ENCODE data around the gene KIF26B.

Gene KIF26B

GRCh38 chr1:245246433-245246832, 91.6 kb downstream of the KIF26B start:
- Mint-ChIP-seq H3K36me3 (ENCODE audit: insufficient read depth) (no peaks in the 10 kb centered on the region), H3K4me3 (no peak overlapping the region), H3K4me1 (no peaks in the 10 kb centered on the region), H3K9me3 (peaks cover 4% of the 10 kb centered on the region), H3K27ac (ENCODE audit: low read depth) (no peak overlapping the region), H3K27me3 (peaks cover 11% of the 10 kb centered on the region)
- ATAC-seq (replicated peaks; ENCODE audit: extremely low read depth, poor library complexity, severe bottlenecking) = no peak
- DNase-seq (ENCODE audit: low spot score in 2 of 2) = no peak

- ATAC-seq (replicated peaks; ENCODE audit: extremely low read depth, poor library complexity, severe bottlenecking) (no peak), DNase-seq (ENCODE audit: low spot score in 2 of 2) (no peak)
- Mint-ChIP-seq H3K36me3 (ENCODE audit: insufficient read depth) (no peaks in the 10 kb centered on the region), H3K4me3 (no peak overlapping the region), H3K27me3 (peaks cover 10% of the 10 kb centered on the region), H3K27ac (ENCODE audit: low read depth) (no peak overlapping the region), H3K4me1 (no peaks in the 10 kb centered on the region), H3K9me3 (peaks cover 4% of the 10 kb centered on the region)
Observed at GRCh38 chr1:245247356-245247755, 92.6 kb downstream of the KIF26B start.

- Mint-ChIP-seq H3K27ac (ENCODE audit: low read depth) (no peak overlapping the region), H3K4me3 (no peak overlapping the region), H3K27me3 (peaks cover 7% of the 10 kb centered on the region), H3K4me1 (no peaks in the 10 kb centered on the region), H3K36me3 (ENCODE audit: insufficient read depth) (no peaks in the 10 kb centered on the region), H3K9me3 (peaks cover 4% of the 10 kb centered on the region)
- ATAC-seq (replicated peaks; ENCODE audit: extremely low read depth, poor library complexity, severe bottlenecking) = no peak
- no peak for DNase-seq (ENCODE audit: low spot score in 2 of 2)
Observed at GRCh38 chr1:245247801-245248200, 93.0 kb downstream of the KIF26B start.

GRCh38 chr1:245248231-245248731, 93.5 kb downstream of the KIF26B start:
- no peaks in the 10 kb centered on the region for H3K4me1 Mint-ChIP-seq
- no peaks in the 10 kb centered on the region for H3K36me3 Mint-ChIP-seq (ENCODE audit: insufficient read depth)
- H3K27ac Mint-ChIP-seq (ENCODE audit: low read depth) = no peak overlapping the region
- H3K4me3 Mint-ChIP-seq = no peak overlapping the region
- H3K27me3 Mint-ChIP-seq = peaks cover 3% of the 10 kb centered on the region
- ATAC-seq (replicated peaks; ENCODE audit: extremely low read depth, poor library complexity, severe bottlenecking) (no peak), DNase-seq (ENCODE audit: low spot score in 2 of 2) (no peak)
- H3K9me3 Mint-ChIP-seq = peaks cover under 1% of the 10 kb centered on the region

- Mint-ChIP-seq H3K27me3 (peaks cover 22% of the 10 kb centered on the region), H3K4me3 (no peak overlapping the region)
Observed at GRCh38 chr1:245255783-245256182, 101.0 kb downstream of the KIF26B start.

GRCh38 chr1:245256528-245256927, 101.7 kb downstream of the KIF26B start:
- Mint-ChIP-seq H3K36me3 (ENCODE audit: insufficient read depth) (no peaks in the 10 kb centered on the region), H3K4me1 (no peaks in the 10 kb centered on the region), H3K27ac (ENCODE audit: low read depth) (no peak overlapping the region), H3K4me3 (no peak overlapping the region), H3K27me3 (peaks cover 22% of the 10 kb centered on the region), H3K9me3 (no peaks in the 10 kb centered on the region)
- DNase-seq (ENCODE audit: low spot score in 2 of 2) (no peak), ATAC-seq (replicated peaks; ENCODE audit: extremely low read depth, poor library complexity, severe bottlenecking) (no peak)

More at GRCh38 chr1:245255783-245256182, 101.0 kb downstream of the KIF26B start:
- DNase-seq (ENCODE audit: low spot score in 2 of 2) (no peak), ATAC-seq (replicated peaks; ENCODE audit: extremely low read depth, poor library complexity, severe bottlenecking) (no peak)
- Mint-ChIP-seq H3K36me3 (ENCODE audit: insufficient read depth) (no peaks in the 10 kb centered on the region), H3K27ac (ENCODE audit: low read depth) (no peak overlapping the region), H3K4me1 (no peaks in the 10 kb centered on the region), H3K9me3 (no peaks in the 10 kb centered on the region)

GRCh38 chr1:245258271-245258920, 103.6 kb downstream of the KIF26B start:
- no peak for DNase-seq (ENCODE audit: low spot score in 2 of 2)

GRCh38 chr1:245260110-245260882, 105.5 kb downstream of the KIF26B start:
- Mint-ChIP-seq H3K36me3 (ENCODE audit: insufficient read depth) (no peaks in the 10 kb centered on the region), H3K4me3 (no peak overlapping the region), H3K27me3 (peaks cover 30% of the 10 kb centered on the region), H3K4me1 (no peaks in the 10 kb centered on the region), H3K9me3 (no peaks in the 10 kb centered on the region), H3K27ac (ENCODE audit: low read depth) (no peak overlapping the region)
- DNase-seq (ENCODE audit: low spot score in 2 of 2) (no peak), ATAC-seq (replicated peaks; ENCODE audit: extremely low read depth, poor library complexity, severe bottlenecking) (no peak)

More at GRCh38 chr1:245258271-245258920, 103.6 kb downstream of the KIF26B start:
- H3K36me3 Mint-ChIP-seq (ENCODE audit: insufficient read depth) = no peaks in the 10 kb centered on the region
- no peak for ATAC-seq (replicated peaks; ENCODE audit: extremely low read depth, poor library complexity, severe bottlenecking)
- no peak overlapping the region for H3K4me3 Mint-ChIP-seq
- H3K4me1 Mint-ChIP-seq = no peaks in the 10 kb centered on the region
- peaks cover 22% of the 10 kb centered on the region for H3K27me3 Mint-ChIP-seq
- no peaks in the 10 kb centered on the region for H3K9me3 Mint-ChIP-seq
- no peak overlapping the region for H3K27ac Mint-ChIP-seq (ENCODE audit: low read depth)

- ATAC-seq (replicated peaks; ENCODE audit: extremely low read depth, poor library complexity, severe bottlenecking) = no peak
- H3K4me3 Mint-ChIP-seq = no peak overlapping the region
- H3K4me1 Mint-ChIP-seq = no peaks in the 10 kb centered on the region
- no peaks in the 10 kb centered on the region for H3K36me3 Mint-ChIP-seq (ENCODE audit: insufficient read depth)
- H3K27me3 Mint-ChIP-seq = peaks cover 30% of the 10 kb centered on the region
- H3K27ac Mint-ChIP-seq (ENCODE audit: low read depth) = no peak overlapping the region
- DNase-seq (ENCODE audit: low spot score in 2 of 2) = no peak
- H3K9me3 Mint-ChIP-seq = no peaks in the 10 kb centered on the region
Observed at GRCh38 chr1:245260883-245261282, 106.1 kb downstream of the KIF26B start.

GRCh38 chr1:245261786-245262185, 107.0 kb downstream of the KIF26B start:
- no peak for ATAC-seq (replicated peaks; ENCODE audit: extremely low read depth, poor library complexity, severe bottlenecking)
- H3K9me3 Mint-ChIP-seq = no peaks in the 10 kb centered on the region
- DNase-seq (ENCODE audit: low spot score in 2 of 2) = no peak
- H3K27ac Mint-ChIP-seq (ENCODE audit: low read depth) = no peak overlapping the region
- H3K36me3 Mint-ChIP-seq (ENCODE audit: insufficient read depth) = no peaks in the 10 kb centered on the region
- no peaks in the 10 kb centered on the region for H3K4me1 Mint-ChIP-seq
- peaks cover 25% of the 10 kb centered on the region for H3K27me3 Mint-ChIP-seq
- H3K4me3 Mint-ChIP-seq = no peak overlapping the region

- Mint-ChIP-seq H3K9me3 (no peaks in the 10 kb centered on the region), H3K27ac (ENCODE audit: low read depth) (no peak overlapping the region), H3K36me3 (ENCODE audit: insufficient read depth) (no peaks in the 10 kb centered on the region), H3K27me3 (peaks cover 9% of the 10 kb centered on the region), H3K4me1 (no peaks in the 10 kb centered on the region), H3K4me3 (no peak overlapping the region)
- no peak for DNase-seq (ENCODE audit: low spot score in 2 of 2)
- no peak for ATAC-seq (replicated peaks; ENCODE audit: extremely low read depth, poor library complexity, severe bottlenecking)
Observed at GRCh38 chr1:245263529-245264095, 108.8 kb downstream of the KIF26B start.

- H3K27ac Mint-ChIP-seq (ENCODE audit: low read depth) = no peak overlapping the region
- H3K9me3 Mint-ChIP-seq = no peaks in the 10 kb centered on the region
- H3K36me3 Mint-ChIP-seq (ENCODE audit: insufficient read depth) = no peaks in the 10 kb centered on the region
- no peaks in the 10 kb centered on the region for H3K4me1 Mint-ChIP-seq
- ATAC-seq (replicated peaks; ENCODE audit: extremely low read depth, poor library complexity, severe bottlenecking) (no peak), DNase-seq (ENCODE audit: low spot score in 2 of 2) (no peak)
- peaks cover 9% of the 10 kb centered on the region for H3K27me3 Mint-ChIP-seq
- no peak overlapping the region for H3K4me3 Mint-ChIP-seq
Observed at GRCh38 chr1:245264226-245264625, 109.4 kb downstream of the KIF26B start.

GRCh38 chr1:245266105-245266504, 111.3 kb downstream of the KIF26B start:
- no peak overlapping the region for H3K4me3 Mint-ChIP-seq
- peaks cover 9% of the 10 kb centered on the region for H3K27me3 Mint-ChIP-seq
- no peaks in the 10 kb centered on the region for H3K4me1 Mint-ChIP-seq
- H3K36me3 Mint-ChIP-seq (ENCODE audit: insufficient read depth) = no peaks in the 10 kb centered on the region
- DNase-seq (ENCODE audit: low spot score in 2 of 2) (no peak), ATAC-seq (replicated peaks; ENCODE audit: extremely low read depth, poor library complexity, severe bottlenecking) (no peak)
- H3K9me3 Mint-ChIP-seq = peaks cover 5% of the 10 kb centered on the region
- no peak overlapping the region for H3K27ac Mint-ChIP-seq (ENCODE audit: low read depth)
